KG1 (cell line): ENCODE data around the gene ZNF334.

Experiments used
- DNase-seq: peaks from one replicate; lab custom pipeline; 2025; lab: John Stamatoyannopoulos, UW

Gene ZNF334

GRCh38 chr20:46485431-46485830, 27.9 kb downstream of the ZNF334 start:
- DNase-seq = no peak

GRCh38 chr20:46484954-46485353, 28.4 kb downstream of the ZNF334 start:
- DNase-seq = no peak

DNA sequence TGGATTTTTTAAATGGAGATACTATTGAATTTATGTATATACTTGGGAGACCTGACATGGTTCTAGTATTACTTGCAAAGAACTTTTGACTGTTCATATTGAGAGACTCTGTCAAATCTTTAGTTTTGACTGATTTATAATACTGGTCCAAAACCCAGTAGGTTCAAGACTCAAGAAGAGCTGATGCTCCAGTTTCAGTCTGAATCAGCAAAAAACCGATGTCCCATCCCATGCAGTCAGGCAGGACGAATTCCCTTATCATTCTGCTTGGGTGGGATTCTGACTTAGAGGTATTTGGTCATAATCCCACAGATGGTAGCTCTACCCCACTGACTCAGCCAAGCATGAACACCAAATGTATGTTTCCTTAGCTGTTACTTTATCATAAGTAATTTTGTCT, 29.5 kb downstream of the ZNF334 start:
- DNase-seq = no peak

DNA sequence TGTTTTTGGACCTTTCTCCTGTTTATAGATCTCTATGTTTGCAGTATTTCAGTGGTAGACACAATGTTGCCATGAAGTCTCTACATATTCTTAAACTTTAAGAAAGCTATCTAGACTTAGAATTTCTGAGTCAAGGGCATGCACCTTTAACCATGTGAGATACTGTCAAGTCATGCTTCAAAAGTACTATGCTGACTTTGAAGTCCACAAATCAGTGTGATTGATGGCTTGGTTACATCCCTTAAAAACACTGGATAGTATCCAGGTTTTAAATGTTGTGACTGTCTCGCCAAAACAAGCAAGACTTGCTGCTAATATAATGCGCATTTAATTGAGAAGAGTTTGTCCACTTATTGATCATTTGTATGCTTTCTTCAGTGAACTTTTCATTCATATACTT, 30.5 kb downstream of the ZNF334 start:
- DNase-seq = no peak

- DNase-seq = no peak
These were observed 35.7 kb downstream of the ZNF334 start for GRCh38 chr20:46477640-46478039.

DNA sequence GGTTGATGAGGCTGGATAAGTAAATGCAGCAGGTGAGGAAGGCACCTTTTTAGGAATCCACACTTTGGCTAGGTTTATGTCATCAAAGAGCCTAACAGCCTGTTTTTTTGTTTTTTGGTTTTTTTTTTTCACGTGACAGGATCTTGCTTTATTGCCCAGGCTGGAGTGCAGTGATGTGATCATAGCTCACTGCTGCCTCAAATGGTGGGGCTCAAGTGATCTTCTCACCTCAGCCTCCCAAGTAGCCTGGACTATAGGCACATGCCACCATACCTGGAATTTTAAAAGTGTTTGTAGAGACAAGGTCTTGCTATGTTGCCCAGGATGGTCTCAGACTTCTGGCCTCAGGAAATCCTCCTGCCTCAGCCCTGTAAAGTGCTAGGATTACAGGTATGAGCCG, 36.1 kb downstream of the ZNF334 start:
- DNase-seq = no peak

GRCh38 chr20:46468508-46468907, 44.9 kb downstream of the ZNF334 start:
- no peak for DNase-seq

DNA sequence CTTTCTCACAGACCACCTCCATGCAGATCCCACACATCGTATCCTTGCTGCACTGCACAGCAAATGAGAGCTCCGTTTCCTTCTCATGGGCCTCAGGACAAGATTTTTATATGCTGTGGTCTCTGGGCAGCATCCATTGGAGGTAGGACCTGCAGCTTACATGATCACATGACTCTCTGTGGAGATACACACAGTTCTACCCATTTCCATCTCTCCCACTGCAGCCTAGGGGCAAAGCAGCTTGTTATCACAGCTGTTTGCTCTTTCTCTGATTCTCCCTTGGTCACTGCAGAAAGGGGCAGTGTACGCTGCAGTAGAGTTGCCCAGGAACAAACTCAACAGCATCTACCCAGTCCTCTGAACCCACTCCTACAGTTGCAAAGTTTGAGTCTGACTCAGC, 48.9 kb downstream of the ZNF334 start:
- no peak for DNase-seq

- no peak for DNase-seq
These were observed 49.5 kb downstream of the ZNF334 start for GRCh38 chr20:46463852-46464251.

DNA sequence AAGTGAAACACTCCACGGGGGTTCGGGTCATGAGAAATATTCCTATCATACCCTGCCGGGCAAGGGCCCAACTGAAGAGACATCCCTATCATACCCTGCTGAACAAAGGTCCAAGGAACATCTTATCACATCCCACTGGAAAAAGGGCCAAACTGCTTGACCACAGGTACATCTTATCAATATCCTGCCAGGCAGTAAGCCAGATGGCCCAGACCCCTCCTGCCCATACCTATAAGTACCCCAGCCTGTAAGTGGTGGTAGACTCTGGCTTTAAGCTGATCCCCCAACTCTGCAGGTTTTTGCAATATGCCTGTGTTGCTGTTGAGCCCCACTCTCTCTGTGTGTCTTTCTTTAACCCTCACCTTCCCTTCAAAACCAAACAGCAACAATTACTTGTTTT, 51.6 kb downstream of the ZNF334 start:
- no peak for DNase-seq

GRCh38 chr20:46458866-46459750, 54.3 kb downstream of the ZNF334 start:
- DNase-seq = no peak

GRCh38 chr20:46456255-46457028, 56.9 kb downstream of the ZNF334 start:
- DNase-seq = no peak

GRCh38 chr20:46455729-46456128, 57.6 kb downstream of the ZNF334 start:
- no peak for DNase-seq
